Stimulated activated CD8-positive, alpha-beta memory T cell treated with anti-CD3 and anti-CD28 coated beads, Interleukin-15, amount 100 ng/mL, for 24 hours (primary cell): ENCODE data around the gene PBX2.
A peak's percentile ranks its signal among the peaks of the same experiment; 100 is the strongest.

Source experiments
- DNase-seq: peaks from one replicate; pipeline ENCODE4 v3.0.0-alpha.2; 2020; ENCODE audit warnings: low read depth

Gene PBX2

GRCh38 chr6:32174416-32174815, 15.6 kb downstream of the PBX2 start:
- no peak for DNase-seq

- DNase-seq = no peak
These were observed 16.8 kb downstream of the PBX2 start for GRCh38 chr6:32173051-32173727.

- DNase-seq = no peak
These were observed 18.8 kb downstream of the PBX2 start for GRCh38 chr6:32171234-32171633.

GRCh38 chr6:32170294-32170693, 19.7 kb downstream of the PBX2 start:
- DNase-seq = no peak

- no peak for DNase-seq
These were observed 21.0 kb downstream of the PBX2 start for GRCh38 chr6:32168807-32169591.

GRCh38 chr6:32168350-32168749, 21.7 kb downstream of the PBX2 start:
- DNase-seq = no peak

GRCh38 chr6:32167761-32168262, 22.2 kb downstream of the PBX2 start:
- no peak for DNase-seq

- DNase-seq = no peak
These were observed 22.7 kb downstream of the PBX2 start for GRCh38 chr6:32167154-32167760.

GRCh38 chr6:32166411-32167061, 23.5 kb downstream of the PBX2 start:
- DNase-seq = no peak

GRCh38 chr6:32164295-32164694, 25.7 kb downstream of the PBX2 start, which contains the start of gene EGFL8:
Gene EGFL8, plus strand, starts transcription at chr6:32164595. Its CDS starts 1,571 bp downstream, at chr6:32166166.
- DNase-seq = no peak

- no peak for DNase-seq
These were observed 26.3 kb downstream of the PBX2 start for GRCh38 chr6:32163559-32164258.

- DNase-seq = no peak
These were observed 31.9 kb downstream of the PBX2 start for GRCh38 chr6:32158052-32158451.

- DNase-seq = no peak
These were observed 33.1 kb downstream of the PBX2 start for GRCh38 chr6:32156891-32157290.

GRCh38 chr6:32154514-32155161, 35.4 kb downstream of the PBX2 start:
- DNase-seq = peak; percentile 13

GRCh38 chr6:32153564-32154513, 36.2 kb downstream of the PBX2 start, which contains the start of gene PPT2:
Gene PPT2, plus strand, starts transcription at chr6:32154141. Its CDS starts 454 bp downstream, at chr6:32154595.
- peak; percentile 62 for DNase-seq

- DNase-seq = no peak
These were observed 37.0 kb downstream of the PBX2 start for GRCh38 chr6:32152769-32153563.

- DNase-seq = no peak
These were observed 37.9 kb downstream of the PBX2 start, which contains the start of gene PRRT1 for GRCh38 chr6:32151863-32152768. Gene PRRT1, minus strand, starts transcription at chr6:32151939. Its CDS starts 112 bp downstream, at chr6:32151827.
